ENCODE measurements around the gene SPEF2. TPM values are rescaled to one million over a fixed set of nuclear protein-coding genes. Genes with fewer than 3 reads are reported as not detected.

The SPEF2 gene
- total and polyA plus RNA-seq, 5 donors from 2014 or later = 0.75 to 4.4 (median 1.5) TPM

DNA sequence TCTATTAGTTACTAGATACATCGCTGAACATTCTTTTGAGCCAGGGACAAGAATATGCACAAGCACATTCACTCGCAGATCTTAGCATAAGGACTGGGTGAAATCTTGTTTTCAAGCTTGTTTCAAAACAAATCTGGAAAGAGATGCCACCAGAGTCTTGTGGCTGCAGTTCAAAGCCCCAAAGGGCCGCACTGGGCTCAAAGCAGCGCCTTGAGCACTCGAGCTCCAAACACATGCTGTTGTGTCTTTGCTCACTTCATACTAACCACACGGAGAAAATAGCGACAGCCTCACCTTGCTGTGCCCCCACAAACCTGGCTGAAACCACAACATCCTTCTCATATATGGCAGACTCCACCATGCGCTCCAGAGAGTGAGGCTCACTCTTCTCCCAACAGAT is 204.8 kb downstream of the SPEF2 start:
- Mint-ChIP-seq H3K4me3 (peak overlapping the region in 2 of 4 donors; percentile 27 to 32), H3K9me3 (peaks cover 0 to 3% (median 0%) of the 10 kb centered on the region in 7 donors), H3K27me3 (peaks cover 4% of the 10 kb centered on the region), H3K36me3 (no peaks in the 10 kb centered on the region), H3K27ac (peak overlapping the region; percentile 74 to 86 (median 77)), H3K4me1 (peaks cover 16 to 77% (median 38%) of the 10 kb centered on the region in 4 donors)
- ATAC-seq (ENCODE audit: low read depth in 2 of 2) (peak in 1 of 2 donors; percentile 61), DNase-seq (peak in 1 of 3 donors; percentile 20)
- Histone ChIP-seq H3K27me3 (ENCODE audit: control insufficient read depth, insufficient read depth, low read length) (no peaks in the 10 kb centered on the region), H3K27ac (ENCODE audit: insufficient read depth, low read length, poor library complexity, severe bottlenecking) (no peak overlapping the region), H3K4me3 (ENCODE audit: low read depth, low read length) (peak overlapping the region; percentile 29), H3K36me3 (ENCODE audit: control insufficient read depth, insufficient read depth, low read length) (no peaks in the 10 kb centered on the region), H3K9me3 (ENCODE audit: control insufficient read depth in 2 of 2, low read length in 2 of 2) (no peaks in the 10 kb centered on the region), H3K4me1 (ENCODE audit: control insufficient read depth, insufficient read depth, low read length, poor library complexity, severe bottlenecking) (peaks cover 21% of the 10 kb centered on the region)

- H3K36me3 ChIP-seq (ENCODE audit: control insufficient read depth, insufficient read depth, low read length) = no peaks in the 10 kb centered on the region
- no peak overlapping the region for H3K4me3 ChIP-seq (ENCODE audit: low read depth, low read length)
- ATAC-seq (ENCODE audit: low read depth in 2 of 2) = no peak
- Mint-ChIP-seq H3K4me3 (no peak overlapping the region), H3K27me3 (peaks cover 5% of the 10 kb centered on the region), H3K4me1 (peaks cover 16 to 86% (median 38%) of the 10 kb centered on the region in 4 donors), H3K36me3 (no peaks in the 10 kb centered on the region), H3K27ac (peak overlapping the region in 2 of 3 donors; percentile 9 to 86), H3K9me3 (peaks cover 0 to 3% (median 0%) of the 10 kb centered on the region in 7 donors)
- H3K27ac ChIP-seq (ENCODE audit: insufficient read depth, low read length, poor library complexity, severe bottlenecking) = no peak overlapping the region
- no peaks in the 10 kb centered on the region for H3K9me3 ChIP-seq (ENCODE audit: control insufficient read depth in 2 of 2, low read length in 2 of 2)
- H3K27me3 ChIP-seq (ENCODE audit: control insufficient read depth, insufficient read depth, low read length) = no peaks in the 10 kb centered on the region
- DNase-seq = no peak
- H3K4me1 ChIP-seq (ENCODE audit: control insufficient read depth, insufficient read depth, low read length, poor library complexity, severe bottlenecking) = peaks cover 17% of the 10 kb centered on the region
Measured at GRCh38 chr5:35823347-35824098, 205.9 kb downstream of the SPEF2 start.

- Mint-ChIP-seq H3K36me3 (no peaks in the 10 kb centered on the region), H3K4me1 (peaks cover 12 to 83% (median 34%) of the 10 kb centered on the region in 4 donors), H3K9me3 (peaks cover 0 to 2% (median 0%) of the 10 kb centered on the region in 7 donors), H3K27ac (peak overlapping the region in 2 of 3 donors; percentile 73 to 86), H3K27me3 (peaks cover 5% of the 10 kb centered on the region), H3K4me3 (no peak overlapping the region)
- DNase-seq (no peak), ATAC-seq (ENCODE audit: low read depth in 2 of 2) (no peak)
- H3K9me3 ChIP-seq (ENCODE audit: control insufficient read depth in 2 of 2, low read length in 2 of 2) = no peaks in the 10 kb centered on the region
- H3K4me3 ChIP-seq (ENCODE audit: low read depth, low read length) = no peak overlapping the region
- H3K27me3 ChIP-seq (ENCODE audit: control insufficient read depth, insufficient read depth, low read length) = no peaks in the 10 kb centered on the region
- H3K36me3 ChIP-seq (ENCODE audit: control insufficient read depth, insufficient read depth, low read length) = no peaks in the 10 kb centered on the region
- H3K27ac ChIP-seq (ENCODE audit: insufficient read depth, low read length, poor library complexity, severe bottlenecking) = no peak overlapping the region
- H3K4me1 ChIP-seq (ENCODE audit: control insufficient read depth, insufficient read depth, low read length, poor library complexity, severe bottlenecking) = peaks cover 13% of the 10 kb centered on the region
Measured at GRCh38 chr5:35826056-35826455, 208.4 kb downstream of the SPEF2 start.

GRCh38 chr5:35826554-35826953 is 208.9 kb downstream of the SPEF2 start:
- Mint-ChIP-seq H3K4me1 (peaks cover 12 to 86% (median 35%) of the 10 kb centered on the region in 4 donors), H3K27me3 (peaks cover 5% of the 10 kb centered on the region), H3K9me3 (peaks cover 0 to 2% (median 0%) of the 10 kb centered on the region in 7 donors), H3K36me3 (no peaks in the 10 kb centered on the region), H3K4me3 (peak overlapping the region in 2 of 4 donors; percentile 46 to 64), H3K27ac (peak overlapping the region in 2 of 3 donors; percentile 2 to 73)
- H3K27me3 ChIP-seq (ENCODE audit: control insufficient read depth, insufficient read depth, low read length) = no peaks in the 10 kb centered on the region
- H3K4me1 ChIP-seq (ENCODE audit: control insufficient read depth, insufficient read depth, low read length, poor library complexity, severe bottlenecking) = peaks cover 13% of the 10 kb centered on the region
- no peaks in the 10 kb centered on the region for H3K9me3 ChIP-seq (ENCODE audit: control insufficient read depth in 2 of 2, low read length in 2 of 2)
- H3K4me3 ChIP-seq (ENCODE audit: low read depth, low read length) = no peak overlapping the region
- H3K36me3 ChIP-seq (ENCODE audit: control insufficient read depth, insufficient read depth, low read length) = no peaks in the 10 kb centered on the region
- no peak for DNase-seq
- no peak overlapping the region for H3K27ac ChIP-seq (ENCODE audit: insufficient read depth, low read length, poor library complexity, severe bottlenecking)
- peak in 1 of 2 donors; percentile 29 for ATAC-seq (ENCODE audit: low read depth in 2 of 2)

- DNase-seq (no peak), ATAC-seq (ENCODE audit: low read depth in 2 of 2) (no peak)
- Mint-ChIP-seq H3K27me3 (peaks cover 10% of the 10 kb centered on the region), H3K9me3 (peaks cover 0 to 2% (median 0%) of the 10 kb centered on the region in 7 donors), H3K36me3 (no peaks in the 10 kb centered on the region), H3K4me3 (no peak overlapping the region), H3K4me1 (peaks cover 22 to 82% (median 31%) of the 10 kb centered on the region in 4 donors), H3K27ac (peak overlapping the region in 1 of 3 donors; percentile 48)
- H3K36me3 ChIP-seq (ENCODE audit: control insufficient read depth, insufficient read depth, low read length) = no peaks in the 10 kb centered on the region
- no peak overlapping the region for H3K27ac ChIP-seq (ENCODE audit: insufficient read depth, low read length, poor library complexity, severe bottlenecking)
- H3K27me3 ChIP-seq (ENCODE audit: control insufficient read depth, insufficient read depth, low read length) = no peaks in the 10 kb centered on the region
- H3K4me1 ChIP-seq (ENCODE audit: control insufficient read depth, insufficient read depth, low read length, poor library complexity, severe bottlenecking) = peaks cover 6% of the 10 kb centered on the region
- no peaks in the 10 kb centered on the region for H3K9me3 ChIP-seq (ENCODE audit: control insufficient read depth in 2 of 2, low read length in 2 of 2)
- no peak overlapping the region for H3K4me3 ChIP-seq (ENCODE audit: low read depth, low read length)
Measured at GRCh38 chr5:35828082-35828598, 210.5 kb downstream of the SPEF2 start.

DNA sequence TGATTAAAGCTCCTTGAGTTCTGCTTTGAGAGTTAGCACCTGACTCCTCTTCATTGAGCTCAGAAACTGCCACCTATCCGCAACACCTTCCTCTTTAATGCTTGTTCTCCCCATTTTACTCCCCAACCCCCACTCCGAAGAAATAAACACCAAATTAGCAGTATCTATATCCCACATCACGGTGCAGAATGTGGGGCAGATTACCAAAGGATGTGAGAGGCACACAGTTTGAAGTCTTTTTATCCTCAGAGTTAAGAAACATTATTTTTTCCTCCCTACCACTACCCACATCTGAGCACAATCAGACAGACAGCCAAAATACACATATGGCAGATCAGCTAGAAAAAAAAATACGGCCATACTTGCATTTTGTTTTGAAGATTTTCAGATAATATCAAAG is 212.9 kb downstream of the SPEF2 start:
- H3K27ac ChIP-seq (ENCODE audit: insufficient read depth, low read length, poor library complexity, severe bottlenecking) = peak overlapping the region; percentile 49
- H3K36me3 Mint-ChIP-seq = peaks cover 5% of the 10 kb centered on the region
- H3K9me3 Mint-ChIP-seq = peaks cover 0 to 3% (median 0%) of the 10 kb centered on the region in 7 donors
- peak overlapping the region; percentile 16 to 75 (median 53) for H3K4me3 Mint-ChIP-seq
- H3K4me3 ChIP-seq (ENCODE audit: low read depth, low read length) = peak overlapping the region; percentile 66
- ATAC-seq (ENCODE audit: low read depth in 2 of 2) (peak; percentile 37 to 62), DNase-seq (peak in 1 of 3 donors; percentile 47)
- peaks cover 6% of the 10 kb centered on the region for H3K4me1 ChIP-seq (ENCODE audit: control insufficient read depth, insufficient read depth, low read length, poor library complexity, severe bottlenecking)
- H3K9me3 ChIP-seq (ENCODE audit: control insufficient read depth in 2 of 2, low read length in 2 of 2) = no peaks in the 10 kb centered on the region
- H3K27me3 ChIP-seq (ENCODE audit: control insufficient read depth, insufficient read depth, low read length) = no peaks in the 10 kb centered on the region
- H3K27me3 Mint-ChIP-seq = peaks cover 15% of the 10 kb centered on the region
- no peaks in the 10 kb centered on the region for H3K36me3 ChIP-seq (ENCODE audit: control insufficient read depth, insufficient read depth, low read length)
- H3K4me1 Mint-ChIP-seq = peaks cover 26 to 80% (median 36%) of the 10 kb centered on the region in 4 donors
- peak overlapping the region; percentile 70 to 87 (median 81) for H3K27ac Mint-ChIP-seq

DNA sequence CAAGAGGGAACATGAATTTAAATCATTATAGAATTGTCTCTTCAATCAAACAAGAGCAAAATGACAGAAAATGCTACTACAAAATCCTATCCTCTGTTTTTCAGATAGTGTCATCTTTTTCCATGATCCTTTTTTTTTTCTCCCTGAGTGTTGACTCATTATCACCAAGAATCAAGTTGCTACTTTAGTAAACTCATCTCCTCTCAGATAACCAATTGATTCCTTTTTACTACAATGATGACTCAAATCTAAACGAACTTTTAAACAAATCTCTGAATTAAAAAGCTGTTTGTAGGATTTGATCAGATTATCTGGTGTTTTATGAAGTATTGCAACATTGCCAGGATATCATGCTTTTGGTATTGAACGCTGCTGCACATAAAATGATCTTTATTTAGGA is 215.1 kb downstream of the SPEF2 start:
- ATAC-seq (ENCODE audit: low read depth in 2 of 2) (no peak), DNase-seq (no peak)
- H3K27me3 ChIP-seq (ENCODE audit: control insufficient read depth, insufficient read depth, low read length) = peaks cover 3% of the 10 kb centered on the region
- Mint-ChIP-seq H3K27ac (peak overlapping the region in 1 of 3 donors; percentile 34), H3K27me3 (peaks cover 10% of the 10 kb centered on the region), H3K36me3 (peaks cover 6% of the 10 kb centered on the region), H3K4me1 (peaks cover 26 to 82% (median 44%) of the 10 kb centered on the region in 4 donors), H3K9me3 (peaks cover 0 to 3% (median 0%) of the 10 kb centered on the region in 7 donors), H3K4me3 (no peak overlapping the region)
- H3K27ac ChIP-seq (ENCODE audit: insufficient read depth, low read length, poor library complexity, severe bottlenecking) = no peak overlapping the region
- peaks cover 9% of the 10 kb centered on the region for H3K4me1 ChIP-seq (ENCODE audit: control insufficient read depth, insufficient read depth, low read length, poor library complexity, severe bottlenecking)
- no peak overlapping the region for H3K4me3 ChIP-seq (ENCODE audit: low read depth, low read length)
- no peaks in the 10 kb centered on the region for H3K9me3 ChIP-seq (ENCODE audit: control insufficient read depth in 2 of 2, low read length in 2 of 2)
- no peaks in the 10 kb centered on the region for H3K36me3 ChIP-seq (ENCODE audit: control insufficient read depth, insufficient read depth, low read length)

Measured in CD4-positive, CD25-positive, alpha-beta regulatory T cell (primary cell).